ENCODE data around the gene TMEM234. TPM values are rescaled to one million over a fixed set of nuclear protein-coding genes. Genes with fewer than 3 reads are reported as not detected.

Gene TMEM234
- total RNA-seq, 2 experiments from 2014 or later = 9.2 to 12.0 TPM

- POLR2A ChIA-PET = interaction anchor here (0.5 to 1.2 kb wide), 5 partner anchors 10 to 37 kb away, joined by 3 read pairs; partner anchors contain the start of genes IQCC and TXLNA
- CTCF ChIA-PET = interaction anchor here (0.5 to 3.7 kb wide), 23 partner anchors 9 to 230 kb away, joined by 3 to 20 read pairs (median 4); partner anchors contain the start of genes BSDC1, CCDC28B, IQCC and MARCKSL1
Measured at GRCh38 chr1:32215629-32216480, 6.3 kb downstream of the TMEM234 start.

- ChIA-PET CTCF (interaction anchor here (0.5 kb wide), 1 partner anchor 389 kb away, joined by 3 read pairs; no protein-coding TSS in a partner anchor), POLR2A (no interaction called here)
Measured at GRCh38 chr1:32208891-32209328, 13.2 kb downstream of the TMEM234 start, which contains the start of gene DCDC2B. Gene DCDC2B, plus strand, starts transcription at chr1:32209089. Its CDS starts 5 bp downstream, at chr1:32209094.

GRCh38 chr1:32208469-32208868 lies 13.7 kb downstream of the TMEM234 start:
- CTCF ChIA-PET = interaction anchor here (0.5 kb wide), 1 partner anchor 389 kb away, joined by 3 read pairs; no protein-coding TSS in a partner anchor
- POLR2A ChIA-PET = no interaction called here

GRCh38 chr1:32205401-32206370 lies 16.5 kb downstream of the TMEM234 start, which contains the start of gene IQCC:
Gene IQCC, plus strand, starts transcription at chr1:32205671. Its CDS starts 11 bp downstream, at chr1:32205682.
- POLR2A ChIA-PET = interaction anchor here (0.6 to 1.2 kb wide), 6 partner anchors 11 to 102 kb away, joined by 3 to 11 read pairs (median 3); no protein-coding TSS in a partner anchor
- CTCF ChIA-PET = interaction anchor here (0.7 to 3.2 kb wide), 6 partner anchors 8 to 203 kb away, joined by 3 to 20 read pairs (median 4); no protein-coding TSS in a partner anchor

GRCh38 chr1:32204943-32205361 lies 17.2 kb downstream of the TMEM234 start:
- ChIA-PET POLR2A (interaction anchor here (0.5 to 1.2 kb wide), 3 partner anchors 12 to 44 kb away, joined by 3 read pairs; no protein-coding TSS in a partner anchor), CTCF (interaction anchor here (0.7 to 3.2 kb wide), 4 partner anchors 11 to 204 kb away, joined by 3 to 20 read pairs (median 5); no protein-coding TSS in a partner anchor)

- ChIA-PET POLR2A (interaction anchor here (0.6 to 1.9 kb wide), 5 partner anchors 10 to 181 kb away, joined by 3 to 10 read pairs (median 4); partner anchors contain the start of gene TXLNA), CTCF (interaction anchor here (0.6 to 3.3 kb wide), 7 partner anchors 15 to 200 kb away, joined by 3 to 12 read pairs (median 3); partner anchors contain the start of gene KPNA6)
Measured at GRCh38 chr1:32201011-32201855, 20.9 kb downstream of the TMEM234 start.

- CTCF ChIA-PET = interaction anchor here (0.7 to 3.3 kb wide), 5 partner anchors 16 to 201 kb away, joined by 3 to 12 read pairs (median 6); partner anchors contain the start of gene KPNA6
- POLR2A ChIA-PET = interaction anchor here (0.6 to 1.9 kb wide), 5 partner anchors 9 to 180 kb away, joined by 3 to 10 read pairs (median 4); partner anchors contain the start of gene TXLNA
Measured at GRCh38 chr1:32200226-32201010, 21.7 kb downstream of the TMEM234 start, which contains the start of gene CCDC28B. Gene CCDC28B, plus strand, starts transcription at chr1:32200595. Its CDS starts 1,341 bp downstream, at chr1:32201936.

GRCh38 chr1:32199717-32200072 lies 22.5 kb downstream of the TMEM234 start:
- CTCF ChIA-PET = interaction anchor here (1.0 to 3.3 kb wide), 3 partner anchors 16 to 193 kb away, joined by 3 to 12 read pairs (median 8); no protein-coding TSS in a partner anchor
- POLR2A ChIA-PET = no interaction called here

GRCh38 chr1:32199043-32199716 lies 23.0 kb downstream of the TMEM234 start:
- CTCF ChIA-PET = interaction anchor here (1.0 to 2.7 kb wide), 2 partner anchors 49 to 194 kb away, joined by 3 to 8 read pairs; no protein-coding TSS in a partner anchor
- POLR2A ChIA-PET = no interaction called here

GRCh38 chr1:32198237-32199042 lies 23.7 kb downstream of the TMEM234 start:
- POLR2A ChIA-PET = interaction anchor here (0.6 to 0.7 kb wide), 2 partner anchors 19 to 47 kb away, joined by 3 to 6 read pairs; partner anchors contain the start of gene TXLNA
- CTCF ChIA-PET = interaction anchor here (0.7 to 1.6 kb wide), 5 partner anchors 8 to 297 kb away, joined by 3 to 8 read pairs (median 4); partner anchors contain the start of gene TXLNA

GRCh38 chr1:32197837-32198236 lies 24.3 kb downstream of the TMEM234 start:
- ChIA-PET POLR2A (interaction anchor here (0.6 to 0.7 kb wide), 3 partner anchors 18 to 295 kb away, joined by 3 to 11 read pairs (median 6); partner anchors contain the start of gene TXLNA), CTCF (interaction anchor here (0.7 to 1.6 kb wide), 6 partner anchors 9 to 296 kb away, joined by 3 to 8 read pairs (median 4); partner anchors contain the start of gene TXLNA)

- ChIA-PET CTCF (interaction anchor here (1.1 to 1.6 kb wide), 5 partner anchors 9 to 51 kb away, joined by 3 to 8 read pairs (median 4); partner anchors contain the start of gene TXLNA), POLR2A (interaction anchor here (0.6 kb wide), 1 partner anchor 294 kb away, joined by 11 read pairs; no protein-coding TSS in a partner anchor)
Measured at GRCh38 chr1:32197074-32197473, 25.1 kb downstream of the TMEM234 start.

- ChIA-PET POLR2A (interaction anchor here (0.7 to 1.0 kb wide), 2 partner anchors 97 to 130 kb away, joined by 3 to 4 read pairs; no protein-coding TSS in a partner anchor), CTCF (interaction anchor here (1.4 to 1.5 kb wide), 2 partner anchors 45 to 52 kb away, joined by 3 to 4 read pairs; no protein-coding TSS in a partner anchor)
Measured at GRCh38 chr1:32195972-32196823, 26.0 kb downstream of the TMEM234 start.

GRCh38 chr1:32195531-32195930 lies 26.6 kb downstream of the TMEM234 start:
- POLR2A ChIA-PET = interaction anchor here (1.0 kb wide), 1 partner anchor 130 kb away, joined by 3 read pairs; no protein-coding TSS in a partner anchor
- CTCF ChIA-PET = no interaction called here

Measured in activated CD8-positive, alpha-beta memory T cell treated with anti-CD3 and anti-CD28 coated beads for 36 hours (primary cell).